ENCODE results near the gene L3MBTL2. TPM values are rescaled to one million over a fixed set of nuclear protein-coding genes. Genes with fewer than 3 reads are reported as not detected.

Gene L3MBTL2
- 10 to 100 TPM; 11.9 to 17.4 TPM for total RNA-seq
- polyA plus RNA-seq = 10 to 100 TPM in 1 of 2 donors, 1 to 10 TPM in 1; 8.7 to 12.7 TPM

GRCh38 chr22:41204992-41205900, at the start of gene L3MBTL2:
L3MBTL2 (plus strand) TSS chr22:41205312; CDS start chr22:41205363, 51 bp downstream.
- peak within 1 kb of the TSS; percentile 79 to 100 (median 95) for H3K4me3 ChIP-seq (ENCODE audit: low read depth in 1 of 3, low read length in 3 of 3)
- peaks cover 0 to 7% (median 5%) of the 10 kb centered on the region in 4 donors for H3K36me3 ChIP-seq (ENCODE audit: control insufficient read depth in 4 of 4, insufficient read depth in 3 of 4, low read depth in 1 of 4, low read length in 3 of 4)
- DNase-seq (ENCODE audit: low spot score) = peak; percentile 98
- no peaks in the 10 kb centered on the region for H3K27me3 ChIP-seq (ENCODE audit: control insufficient read depth in 4 of 4, insufficient read depth in 4 of 4, low read length in 3 of 4)
- TF ChIP-seq SP1 (IDR thresholded peaks at IDR 0.05) (peak; percentile 74), YY1 (IDR thresholded peaks at IDR 0.05) (peak; percentile 99), ZBTB33 (IDR thresholded peaks at IDR 0.05) (no peak), MAX (IDR thresholded peaks at IDR 0.05) (peak; percentile 77), RXRA (IDR thresholded peaks at IDR 0.05) (no peak), FOXA1 (IDR thresholded peaks at IDR 0.05) (no peak), NR2F2 (IDR thresholded peaks at IDR 0.05) (no peak), RAD21 (IDR thresholded peaks at IDR 0.05) (peak in 1 of 2 donors; percentile 27), HNF4A (conservative IDR thresholded peaks at IDR 0.05) (no peak), CTCF (IDR thresholded peaks at IDR 0.05; ENCODE audit: low read depth, low read length, missing input control) (no peak), GABPA (IDR thresholded peaks at IDR 0.05 in 1 of 2, conservative IDR thresholded peaks at IDR 0.05 in 1 of 2) (peak in 1 of 2 donors; percentile 80)
- H3K9me3 ChIP-seq (ENCODE audit: control insufficient read depth in 4 of 4, low read length in 3 of 4) = no peaks in the 10 kb centered on the region
- peak within 1 kb of the TSS; percentile 63 to 71 for H3K27ac ChIP-seq (ENCODE audit: low read depth in 1 of 2, low read length in 2 of 2)
- H3K9ac ChIP-seq (ENCODE audit: low read depth in 1 of 2, low read length in 2 of 2) = peak within 1 kb of the TSS; percentile 66 to 94
- H3K4me1 ChIP-seq (ENCODE audit: control insufficient read depth in 4 of 4, insufficient read depth in 4 of 4, low read length in 3 of 4) = peaks cover 3 to 17% (median 9%) of the 10 kb centered on the region in 4 donors
- WGBS = 3% methylated on average over 47 of the region's 47 CpGs

GRCh38 chr22:41157083-41157482, 48.0 kb upstream of the L3MBTL2 start:
- no peak for DNase-seq (ENCODE audit: low spot score)
- Histone ChIP-seq H3K27ac (ENCODE audit: low read depth in 1 of 2, low read length in 2 of 2) (no peak overlapping the region), H3K4me1 (ENCODE audit: control insufficient read depth in 4 of 4, insufficient read depth in 4 of 4, low read length in 3 of 4) (peaks cover 4 to 11% (median 7%) of the 10 kb centered on the region in 4 donors), H3K9me3 (ENCODE audit: control insufficient read depth in 4 of 4, low read length in 3 of 4) (no peaks in the 10 kb centered on the region), H3K36me3 (ENCODE audit: control insufficient read depth in 4 of 4, insufficient read depth in 3 of 4, low read depth in 1 of 4, low read length in 3 of 4) (peaks cover 19 to 69% (median 61%) of the 10 kb centered on the region in 4 donors), H3K9ac (ENCODE audit: low read depth in 1 of 2, low read length in 2 of 2) (no peak overlapping the region), H3K4me3 (ENCODE audit: low read depth in 1 of 3, low read length in 3 of 3) (no peak overlapping the region), H3K27me3 (ENCODE audit: control insufficient read depth in 4 of 4, insufficient read depth in 4 of 4, low read length in 3 of 4) (no peaks in the 10 kb centered on the region)
- 36% methylated on average over 4 of the region's 4 CpGs for WGBS
- TF ChIP-seq MAX (IDR thresholded peaks at IDR 0.05) (no peak), REST (IDR thresholded peaks at IDR 0.05) (no peak), HNF4A (conservative IDR thresholded peaks at IDR 0.05) (no peak), FOXA2 (IDR thresholded peaks at IDR 0.05) (no peak), HNF4G (IDR thresholded peaks at IDR 0.05) (no peak), NR2F2 (IDR thresholded peaks at IDR 0.05) (no peak), EGR1 (IDR thresholded peaks at IDR 0.05; ENCODE audit: low read depth in 2 of 2) (no peak), CTCF (IDR thresholded peaks at IDR 0.05; ENCODE audit: low read depth, low read length, missing input control) (no peak), FOXA1 (IDR thresholded peaks at IDR 0.05) (no peak), ZBTB33 (IDR thresholded peaks at IDR 0.05) (no peak), YY1 (IDR thresholded peaks at IDR 0.05) (no peak), JUND (IDR thresholded peaks at IDR 0.05) (no peak), RAD21 (IDR thresholded peaks at IDR 0.05) (no peak)
